ENCODE data around the gene RAB37.

Gene RAB37

DNA sequence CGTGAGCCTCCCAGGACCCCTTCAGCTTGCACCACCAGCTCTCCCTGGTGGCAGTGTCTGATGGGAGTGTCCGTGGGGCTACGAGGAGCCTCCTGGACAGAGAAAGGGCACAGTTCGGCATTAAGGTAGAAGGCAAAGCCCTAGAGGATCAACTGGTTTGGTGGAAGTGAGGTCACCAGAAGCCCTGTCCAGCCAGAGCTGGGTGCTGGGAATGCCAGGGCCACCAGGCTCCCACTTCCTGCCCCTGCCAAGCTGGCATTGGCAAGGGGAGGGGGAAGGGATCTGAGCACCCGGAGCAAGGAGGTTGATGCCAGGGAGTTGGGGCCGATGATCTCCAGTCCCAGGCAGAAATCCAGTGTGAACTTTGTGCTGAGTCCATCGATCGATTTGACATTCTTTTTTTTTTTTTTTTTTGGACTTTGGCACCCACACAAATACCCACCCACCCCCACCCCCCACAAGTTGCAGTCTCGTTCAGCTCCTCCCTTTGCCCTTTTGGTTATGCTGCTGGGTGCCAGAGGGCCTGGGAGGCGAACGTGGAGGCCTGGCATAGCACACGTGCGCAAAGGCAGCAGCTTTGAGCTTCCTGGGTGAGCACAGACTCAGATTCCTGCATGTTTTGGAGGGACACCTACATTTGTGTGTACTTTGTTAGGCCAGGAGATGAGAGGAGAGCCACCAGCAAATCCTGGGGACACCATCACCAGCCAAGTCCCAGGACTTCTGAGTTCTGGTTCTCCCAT lies 13.4 kb downstream of the RAB37 start:
- no peak for TF ChIP-seq JUND (IDR thresholded peaks at IDR 0.05; ENCODE audit: low read depth)
- peak in 1 of 2 experiments; percentile 93 for DNase-seq (ENCODE audit: low read depth in 1 of 2, low spot score in 1 of 2)
- in situ Hi-C loops (cut with HindIII; ENCODE audit: low pct_unique_long_range_greater_than_20kb, low sequenced_read_pairs), result no loop called here

DNA sequence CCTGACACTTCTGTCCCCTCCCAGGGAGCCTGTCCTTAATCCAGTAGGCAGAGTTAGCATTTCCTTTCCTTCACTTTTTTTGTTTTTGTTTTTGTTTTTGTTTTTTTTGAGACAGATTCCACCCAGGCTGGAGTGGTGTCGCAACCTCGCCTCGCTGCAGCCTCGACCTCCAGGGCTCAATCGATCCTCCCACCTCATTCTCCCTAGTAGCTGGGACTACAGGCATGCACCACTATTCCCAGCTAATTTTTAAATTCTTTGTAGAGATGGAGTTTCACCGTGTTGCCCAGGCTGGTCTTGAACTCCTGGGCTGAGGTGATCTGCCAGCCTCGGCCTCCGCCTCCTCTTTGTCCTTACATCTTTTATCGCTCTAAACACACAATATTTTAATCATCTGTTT lies 15.4 kb downstream of the RAB37 start:
- in situ Hi-C loops (cut with HindIII; ENCODE audit: low pct_unique_long_range_greater_than_20kb, low sequenced_read_pairs), result no loop called here
- DNase-seq (ENCODE audit: low read depth in 1 of 2, low spot score in 1 of 2), result no peak
- TF ChIP-seq JUND (IDR thresholded peaks at IDR 0.05; ENCODE audit: low read depth), result no peak

DNA sequence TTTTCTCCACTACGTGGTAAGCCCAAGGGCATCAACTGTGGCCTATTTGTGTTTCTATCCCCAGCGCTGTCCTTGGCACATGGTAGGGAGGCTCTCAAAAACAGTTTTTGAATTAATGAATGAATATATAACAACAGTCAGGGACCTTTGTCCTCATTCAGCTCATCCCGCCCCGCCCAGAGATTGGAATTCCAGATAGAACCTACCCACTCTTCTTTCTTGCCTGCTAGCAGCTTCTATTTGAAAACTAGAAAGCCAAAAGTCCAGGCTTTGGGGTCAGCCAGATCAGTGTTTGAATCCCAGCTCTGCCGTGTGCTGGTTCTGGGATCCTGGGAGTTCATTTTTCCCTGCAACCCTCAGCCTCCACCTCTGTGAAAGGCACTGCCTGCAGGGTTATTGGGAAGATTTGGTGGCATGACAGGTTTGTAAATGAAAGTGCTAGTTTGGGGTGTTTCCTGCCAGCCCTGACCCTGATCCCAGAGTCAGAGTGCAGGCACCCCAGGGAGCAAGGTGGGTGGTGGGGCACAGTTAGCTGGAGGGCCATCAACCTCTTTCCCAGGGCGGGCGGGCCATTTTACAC lies 15.9 kb downstream of the RAB37 start:
- TF ChIP-seq JUND (IDR thresholded peaks at IDR 0.05; ENCODE audit: low read depth), result no peak
- in situ Hi-C loops (cut with HindIII; ENCODE audit: low pct_unique_long_range_greater_than_20kb, low sequenced_read_pairs), result no loop called here
- peak in 1 of 2 experiments; percentile 47 for DNase-seq (ENCODE audit: low read depth in 1 of 2, low spot score in 1 of 2)

DNA sequence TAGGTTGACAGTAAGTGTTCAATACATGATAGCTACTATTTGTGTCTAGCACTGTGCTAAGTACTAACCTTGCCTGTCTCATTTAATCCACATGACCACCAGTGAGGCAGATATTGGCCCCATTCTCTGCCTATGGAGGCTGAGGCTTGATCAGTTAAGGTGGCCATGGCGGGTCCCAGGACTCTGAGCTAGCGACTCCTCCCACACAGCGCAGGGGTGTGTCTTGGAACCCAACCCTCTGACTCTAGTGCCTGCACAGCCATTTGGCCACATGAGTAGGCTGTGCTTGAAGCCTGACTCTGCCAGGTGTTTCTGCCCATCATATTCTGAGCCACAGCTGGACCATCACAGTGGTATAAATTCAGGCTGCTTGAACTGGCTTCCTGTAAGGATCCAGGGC lies 17.8 kb downstream of the RAB37 start:
- in situ Hi-C loops (cut with HindIII; ENCODE audit: low pct_unique_long_range_greater_than_20kb, low sequenced_read_pairs), result no loop called here
- TF ChIP-seq JUND (IDR thresholded peaks at IDR 0.05; ENCODE audit: low read depth), result no peak
- peak in 1 of 2 experiments; percentile 62 for DNase-seq (ENCODE audit: low read depth in 1 of 2, low spot score in 1 of 2)

DNA sequence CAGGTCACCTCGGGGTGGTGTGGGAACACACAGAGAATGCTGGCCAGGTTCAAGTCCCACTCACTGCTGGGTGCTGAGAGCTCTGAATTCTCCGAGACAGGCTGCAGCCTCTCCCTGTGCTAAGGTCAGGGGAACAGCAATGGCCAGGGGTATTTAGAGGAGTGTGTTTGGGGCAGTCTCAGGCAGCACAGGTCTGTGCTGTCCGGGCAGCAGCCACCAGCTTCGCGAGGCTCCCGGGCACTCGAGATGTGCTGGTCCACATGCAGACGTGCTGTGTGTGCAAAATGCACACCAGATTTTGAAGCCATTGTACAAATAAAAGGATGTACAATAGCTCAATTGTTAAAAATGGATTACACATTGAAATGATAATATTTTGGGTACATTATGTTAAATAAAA lies 18.5 kb downstream of the RAB37 start:
- TF ChIP-seq JUND (IDR thresholded peaks at IDR 0.05; ENCODE audit: low read depth), result no peak
- in situ Hi-C loops (cut with HindIII; ENCODE audit: low pct_unique_long_range_greater_than_20kb, low sequenced_read_pairs), result no loop called here
- peak in 1 of 2 experiments; percentile 32 for DNase-seq (ENCODE audit: low read depth in 1 of 2, low spot score in 1 of 2)

DNA sequence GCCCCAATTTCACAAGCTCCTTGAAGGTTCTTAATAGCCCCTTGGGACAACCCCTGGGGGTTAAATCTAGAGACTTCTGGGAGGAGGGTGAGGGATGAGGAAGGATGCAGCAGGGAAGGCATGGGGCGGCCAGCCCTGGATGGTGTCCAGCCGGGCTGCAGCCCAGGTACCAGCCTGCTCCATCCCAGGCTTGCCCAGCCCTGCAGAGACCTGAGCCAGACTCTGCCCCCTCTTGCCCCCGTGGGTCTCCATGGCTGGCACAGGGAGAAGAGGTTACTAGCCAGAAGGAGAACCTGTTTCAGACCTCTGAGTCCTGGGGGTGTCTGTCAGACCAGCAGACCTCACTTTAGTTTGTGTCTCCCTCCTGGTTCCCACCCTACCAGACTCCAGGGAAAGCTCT lies 19.8 kb downstream of the RAB37 start:
- TF ChIP-seq JUND (IDR thresholded peaks at IDR 0.05; ENCODE audit: low read depth), result no peak
- in situ Hi-C loops (cut with HindIII; ENCODE audit: low pct_unique_long_range_greater_than_20kb, low sequenced_read_pairs), result no loop called here
- peak in 1 of 2 experiments; percentile 50 for DNase-seq (ENCODE audit: low read depth in 1 of 2, low spot score in 1 of 2)

DNA sequence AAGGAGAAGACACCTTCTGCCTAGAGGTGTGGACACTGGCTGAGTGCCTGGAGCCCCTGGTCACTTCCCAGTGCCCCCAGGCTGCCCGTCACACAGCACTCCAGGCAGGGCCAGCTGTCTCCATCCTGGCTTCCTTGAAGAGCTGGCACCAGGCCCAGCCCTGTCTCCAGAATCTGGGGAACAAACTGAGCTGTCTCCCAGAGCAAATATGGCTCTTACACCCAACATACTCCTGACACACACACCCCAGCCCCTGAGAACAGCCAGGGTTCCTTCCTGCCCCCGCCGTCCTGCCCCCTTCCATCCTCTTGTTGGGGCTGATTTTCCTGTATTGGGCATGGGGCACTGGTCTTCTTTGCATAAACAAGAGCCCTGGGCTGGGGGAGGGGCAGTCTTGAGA lies 20.4 kb downstream of the RAB37 start:
- in situ Hi-C loops (cut with HindIII; ENCODE audit: low pct_unique_long_range_greater_than_20kb, low sequenced_read_pairs), result no loop called here
- TF ChIP-seq JUND (IDR thresholded peaks at IDR 0.05; ENCODE audit: low read depth), result no peak; the same call in 1 of the 2 replicates
- peak in 1 of 2 experiments; percentile 93 for DNase-seq (ENCODE audit: low read depth in 1 of 2, low spot score in 1 of 2)

DNA sequence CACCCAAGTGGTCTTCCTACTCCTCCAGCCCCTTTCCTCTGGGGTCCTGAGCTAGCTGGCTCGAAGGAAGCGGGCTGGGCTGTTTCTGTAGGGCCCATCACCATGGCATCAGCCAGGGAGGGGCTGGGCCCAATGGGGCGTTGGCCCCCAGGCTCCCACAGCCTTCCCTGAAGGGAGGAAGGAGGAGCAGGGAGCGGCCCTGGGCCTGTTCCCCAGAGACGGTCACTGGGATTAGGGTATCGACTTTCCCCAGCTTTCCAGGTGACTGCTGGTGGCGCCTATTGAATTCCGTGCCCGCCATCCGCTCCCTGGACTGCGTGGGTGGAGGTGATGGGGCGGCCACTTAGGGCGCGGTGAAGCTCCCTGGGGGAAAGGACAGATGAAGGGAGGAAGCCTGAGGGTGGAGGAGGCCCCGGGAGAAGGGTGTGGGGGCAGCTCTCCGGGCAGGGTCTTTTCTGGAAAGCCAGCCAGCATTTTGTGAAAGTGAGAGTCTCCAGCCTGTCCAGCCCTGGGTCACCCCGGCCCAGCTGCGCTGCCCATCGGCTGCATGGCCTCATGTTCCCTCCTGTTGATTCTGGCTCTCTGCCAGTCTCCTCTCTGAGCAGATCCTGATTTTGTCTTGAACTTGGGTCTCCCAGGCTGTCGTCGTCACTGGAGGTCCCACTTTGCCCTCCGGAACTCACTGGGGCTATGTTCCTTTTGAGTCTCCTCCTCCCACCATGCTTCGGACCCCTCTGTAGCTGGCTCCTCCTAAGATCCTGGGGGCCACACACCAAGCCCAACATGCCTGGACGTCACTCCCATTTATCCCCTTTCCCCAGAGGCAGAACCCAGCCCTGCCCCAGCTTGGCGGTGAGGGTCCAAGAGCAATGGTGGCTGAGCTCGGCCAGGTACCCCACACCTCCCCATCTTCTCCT lies 21.1 kb downstream of the RAB37 start:
- in situ Hi-C loops (cut with HindIII; ENCODE audit: low pct_unique_long_range_greater_than_20kb, low sequenced_read_pairs), result no loop called here
- TF ChIP-seq JUND (IDR thresholded peaks at IDR 0.05; ENCODE audit: low read depth), result peak; percentile 11; the same call in 1 of the 2 replicates
- DNase-seq (ENCODE audit: low read depth in 1 of 2, low spot score in 1 of 2), result peak in 1 of 2 experiments; percentile 94

DNA sequence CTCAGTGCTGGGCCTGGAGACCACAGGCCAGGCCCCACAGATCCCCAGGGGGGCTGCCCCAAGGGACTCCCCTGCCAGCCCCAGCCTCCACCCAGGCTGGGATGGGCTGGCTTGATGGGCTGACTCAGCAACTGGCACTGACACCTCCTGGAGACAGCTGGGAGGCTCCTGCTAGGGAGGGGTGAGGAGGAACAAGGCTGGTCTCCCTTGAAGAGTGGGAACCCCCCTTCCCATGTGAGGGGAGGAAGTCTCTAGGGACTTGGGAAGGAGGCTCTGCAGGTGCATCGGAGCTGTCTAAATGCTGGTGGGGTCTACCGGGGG lies 21.8 kb downstream of the RAB37 start:
- TF ChIP-seq JUND (IDR thresholded peaks at IDR 0.05; ENCODE audit: low read depth), result no peak
- peak in 1 of 2 experiments; percentile 89 for DNase-seq (ENCODE audit: low read depth in 1 of 2, low spot score in 1 of 2)
- in situ Hi-C loops (cut with HindIII; ENCODE audit: low pct_unique_long_range_greater_than_20kb, low sequenced_read_pairs), result no loop called here

DNA sequence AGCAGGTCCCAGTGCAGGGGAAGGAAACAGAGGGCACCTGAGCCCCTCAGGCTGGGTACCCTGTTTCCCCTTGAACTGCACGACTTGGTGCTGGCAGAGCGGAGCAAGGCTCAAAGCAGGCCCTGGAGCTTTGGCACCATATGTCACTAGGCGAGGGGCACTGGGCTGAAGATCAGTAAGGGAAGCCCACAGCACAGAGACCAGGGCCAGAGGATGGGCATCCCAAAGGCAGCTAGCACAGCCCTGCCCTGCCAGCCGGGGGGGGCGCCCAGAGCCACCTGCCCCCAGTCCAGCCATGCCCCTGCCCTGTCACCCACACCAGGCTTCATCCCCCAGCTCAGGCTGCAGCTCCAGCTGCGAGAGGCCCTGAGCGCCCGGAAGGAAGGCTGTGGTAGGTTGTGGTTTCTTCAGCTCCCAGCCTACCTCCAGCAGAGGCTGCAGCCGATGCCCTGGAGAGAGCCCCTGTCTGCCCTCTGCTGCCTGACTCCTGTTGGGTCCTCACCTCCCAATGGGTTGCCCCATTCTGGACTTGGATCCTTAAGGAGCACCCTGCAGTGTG lies 22.3 kb downstream of the RAB37 start:
- DNase-seq (ENCODE audit: low read depth in 1 of 2, low spot score in 1 of 2), result peak in 1 of 2 experiments; percentile 78
- no peak for TF ChIP-seq JUND (IDR thresholded peaks at IDR 0.05; ENCODE audit: low read depth)
- in situ Hi-C loops (cut with HindIII; ENCODE audit: low pct_unique_long_range_greater_than_20kb, low sequenced_read_pairs), result no loop called here

DNA sequence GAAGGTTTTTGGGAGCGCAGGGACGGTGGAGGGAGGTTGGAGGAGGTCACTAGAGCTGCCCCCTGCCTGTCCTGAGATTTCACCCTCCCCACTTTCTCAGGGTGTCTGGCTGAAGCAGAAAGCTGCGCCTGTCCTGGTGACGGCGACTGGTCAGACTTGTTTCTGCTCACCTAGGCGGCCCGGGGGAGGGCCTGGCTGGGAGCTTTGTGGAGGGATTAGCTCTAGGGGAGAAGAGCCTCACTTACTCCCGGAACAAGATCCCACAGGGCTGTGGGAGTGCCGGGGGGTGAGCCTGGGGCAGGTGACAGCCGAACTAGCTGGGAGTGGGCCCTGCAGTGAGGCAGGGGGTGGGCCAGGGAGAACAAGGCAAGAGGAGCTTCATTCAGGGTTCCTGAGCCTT lies 22.9 kb downstream of the RAB37 start:
- in situ Hi-C loops (cut with HindIII; ENCODE audit: low pct_unique_long_range_greater_than_20kb, low sequenced_read_pairs), result no loop called here
- DNase-seq (ENCODE audit: low read depth in 1 of 2, low spot score in 1 of 2), result peak; percentile 92 to 98
- 0 out of 2 replicates have a peak, but pooled peaks have one; percentile 44 for TF ChIP-seq JUND (IDR thresholded peaks at IDR 0.05; ENCODE audit: low read depth)

DNA sequence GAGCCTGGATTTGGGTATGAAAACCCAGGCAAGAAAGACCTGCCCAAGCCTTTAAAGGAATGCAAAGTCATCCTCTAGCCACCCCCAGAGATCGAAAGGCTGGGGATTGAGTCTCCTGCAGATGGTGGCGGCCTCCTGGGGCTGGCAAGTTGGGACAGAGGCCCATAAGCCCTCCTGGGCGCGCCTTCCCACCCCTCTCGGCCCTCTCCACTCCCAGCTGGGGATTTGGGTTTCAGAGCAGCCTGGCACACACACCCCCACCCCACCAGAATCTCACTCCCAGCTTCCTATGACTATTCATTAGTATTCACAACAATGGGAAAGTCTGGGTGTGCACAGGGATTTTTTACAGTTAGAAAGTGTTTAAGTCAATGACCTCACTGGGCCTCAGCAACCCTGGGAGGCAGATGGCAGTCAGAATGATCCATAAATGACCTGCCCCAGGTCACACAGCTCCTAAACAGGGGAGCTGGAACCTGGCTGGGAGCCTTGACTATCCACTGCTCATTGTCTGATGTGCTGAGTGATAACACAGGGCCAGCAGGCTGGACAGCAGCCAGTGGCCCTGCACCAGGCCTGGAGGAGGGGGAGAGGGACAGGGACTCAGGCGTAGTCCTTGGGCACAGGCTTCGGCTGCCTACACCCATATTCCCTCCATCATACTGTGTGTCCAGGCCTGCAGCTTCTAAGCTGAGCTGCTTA lies 23.5 kb downstream of the RAB37 start:
- peak in 1 of 2 experiments; percentile 97 for DNase-seq (ENCODE audit: low read depth in 1 of 2, low spot score in 1 of 2)
- no peak; the same call in 1 of the 2 replicates for TF ChIP-seq JUND (IDR thresholded peaks at IDR 0.05; ENCODE audit: low read depth)
- in situ Hi-C loops (cut with HindIII; ENCODE audit: low pct_unique_long_range_greater_than_20kb, low sequenced_read_pairs), result no loop called here
